SIG-M5 (cell line): Measurements from ENCODE around the gene FAM53C.

ENCODE experiments used
- DNase-seq: peaks from one replicate; lab custom pipeline; 2025; lab: John Stamatoyannopoulos, UW

FAM53C gene

GRCh38 chr5:138391859-138392386 lies 53.9 kb downstream of the FAM53C start:
- DNase-seq = no peak
